KOPT-K1 (cell line): ENCODE results near the gene ENO2.

Source experiments
- H3K27ac ChIP-seq: fragments of 200-600 bp; sonication (generic); 2 replicates; pipeline ENCODE4 v1.5.1; 2016; ENCODE audit warnings: antibody characterized with exemption, mild to moderate bottlenecking, low read depth, low read length; ENCODE audit not compliant: poor library complexity, severe bottlenecking
- H3K36me3 ChIP-seq: fragments of 200-600 bp; sonication (generic); 2 replicates; pipeline ENCODE4 v1.5.1; 2017; ENCODE audit warnings: antibody characterized with exemption, mild to moderate bottlenecking, low read length, moderate library complexity; ENCODE audit not compliant: insufficient read depth
- H3K9me3 ChIP-seq: fragments of 200-600 bp; sonication (generic); 2 replicates; pipeline ENCODE4 v1.5.1; 2017; ENCODE audit warnings: antibody characterized with exemption, low read length, mild to moderate bottlenecking; ENCODE audit not compliant: insufficient read depth, poor library complexity, severe bottlenecking

ENO2 gene

DNA sequence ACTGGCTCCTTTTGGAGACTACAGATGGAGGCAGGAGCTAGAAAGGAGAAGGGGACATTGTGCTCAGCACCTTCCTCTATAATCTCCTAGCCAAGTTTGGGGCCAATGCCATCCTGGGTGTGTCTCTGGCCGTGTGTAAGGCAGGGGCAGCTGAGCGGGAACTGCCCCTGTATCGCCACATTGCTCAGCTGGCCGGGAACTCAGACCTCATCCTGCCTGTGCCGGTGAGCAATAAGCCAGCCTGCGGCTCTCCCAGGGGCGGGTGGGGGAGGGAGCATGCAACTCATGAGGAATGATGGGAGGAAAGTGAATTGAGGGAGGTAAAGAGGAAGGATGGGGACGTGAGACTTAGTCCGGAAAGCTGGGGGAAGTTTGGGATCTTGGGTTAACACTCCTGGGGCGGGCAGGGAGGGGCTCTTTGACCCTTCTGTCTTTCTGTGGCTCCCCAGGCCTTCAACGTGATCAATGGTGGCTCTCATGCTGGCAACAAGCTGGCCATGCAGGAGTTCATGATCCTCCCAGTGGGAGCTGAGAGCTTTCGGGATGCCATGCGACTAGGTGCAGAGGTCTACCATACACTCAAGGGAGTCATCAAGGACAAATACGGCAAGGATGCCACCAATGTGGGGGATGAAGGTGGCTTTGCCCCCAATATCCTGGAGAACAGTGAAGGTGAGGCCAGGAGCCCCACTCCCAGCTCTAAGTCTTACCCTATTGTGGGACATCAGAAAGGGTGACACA, 3.3 kb downstream of the ENO2 start:
- Histone ChIP-seq H3K27ac (no peak overlapping the region), H3K9me3 (no peaks in the 10 kb centered on the region), H3K36me3 (peaks cover 63% of the 10 kb centered on the region)

DNA sequence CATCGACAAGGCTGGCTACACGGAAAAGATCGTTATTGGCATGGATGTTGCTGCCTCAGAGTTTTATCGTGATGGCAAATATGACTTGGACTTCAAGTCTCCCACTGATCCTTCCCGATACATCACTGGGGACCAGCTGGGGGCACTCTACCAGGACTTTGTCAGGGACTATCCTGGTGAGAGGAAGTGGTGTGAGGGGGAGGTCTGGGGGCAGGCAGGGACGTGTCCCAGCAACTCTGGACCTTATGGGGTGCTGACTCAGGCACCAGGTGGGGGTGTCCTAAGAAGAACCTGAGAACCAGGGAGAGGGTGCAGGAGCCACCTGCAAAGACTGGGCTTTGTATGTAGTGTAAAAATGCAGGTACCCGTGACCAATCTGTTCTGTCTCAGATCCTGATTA, 5.2 kb downstream of the ENO2 start:
- Histone ChIP-seq H3K27ac (no peak overlapping the region), H3K36me3 (peaks cover 76% of the 10 kb centered on the region), H3K9me3 (no peaks in the 10 kb centered on the region)

DNA sequence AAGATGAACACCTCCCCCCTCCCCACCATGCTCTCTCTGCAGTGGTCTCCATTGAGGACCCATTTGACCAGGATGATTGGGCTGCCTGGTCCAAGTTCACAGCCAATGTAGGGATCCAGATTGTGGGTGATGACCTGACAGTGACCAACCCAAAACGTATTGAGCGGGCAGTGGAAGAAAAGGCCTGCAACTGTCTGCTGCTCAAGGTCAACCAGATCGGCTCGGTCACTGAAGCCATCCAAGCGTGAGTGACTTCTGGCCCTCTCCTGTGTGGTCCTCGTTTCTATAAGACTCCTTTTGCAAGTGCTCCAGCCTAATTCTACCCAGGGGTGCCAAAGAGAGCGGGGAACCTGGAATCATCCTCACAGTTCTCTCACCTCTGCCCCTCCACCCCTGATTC, 7.2 kb downstream of the ENO2 start:
- no peak overlapping the region for H3K27ac ChIP-seq
- no peaks in the 10 kb centered on the region for H3K9me3 ChIP-seq
- H3K36me3 ChIP-seq, result peaks cover 68% of the 10 kb centered on the region

DNA sequence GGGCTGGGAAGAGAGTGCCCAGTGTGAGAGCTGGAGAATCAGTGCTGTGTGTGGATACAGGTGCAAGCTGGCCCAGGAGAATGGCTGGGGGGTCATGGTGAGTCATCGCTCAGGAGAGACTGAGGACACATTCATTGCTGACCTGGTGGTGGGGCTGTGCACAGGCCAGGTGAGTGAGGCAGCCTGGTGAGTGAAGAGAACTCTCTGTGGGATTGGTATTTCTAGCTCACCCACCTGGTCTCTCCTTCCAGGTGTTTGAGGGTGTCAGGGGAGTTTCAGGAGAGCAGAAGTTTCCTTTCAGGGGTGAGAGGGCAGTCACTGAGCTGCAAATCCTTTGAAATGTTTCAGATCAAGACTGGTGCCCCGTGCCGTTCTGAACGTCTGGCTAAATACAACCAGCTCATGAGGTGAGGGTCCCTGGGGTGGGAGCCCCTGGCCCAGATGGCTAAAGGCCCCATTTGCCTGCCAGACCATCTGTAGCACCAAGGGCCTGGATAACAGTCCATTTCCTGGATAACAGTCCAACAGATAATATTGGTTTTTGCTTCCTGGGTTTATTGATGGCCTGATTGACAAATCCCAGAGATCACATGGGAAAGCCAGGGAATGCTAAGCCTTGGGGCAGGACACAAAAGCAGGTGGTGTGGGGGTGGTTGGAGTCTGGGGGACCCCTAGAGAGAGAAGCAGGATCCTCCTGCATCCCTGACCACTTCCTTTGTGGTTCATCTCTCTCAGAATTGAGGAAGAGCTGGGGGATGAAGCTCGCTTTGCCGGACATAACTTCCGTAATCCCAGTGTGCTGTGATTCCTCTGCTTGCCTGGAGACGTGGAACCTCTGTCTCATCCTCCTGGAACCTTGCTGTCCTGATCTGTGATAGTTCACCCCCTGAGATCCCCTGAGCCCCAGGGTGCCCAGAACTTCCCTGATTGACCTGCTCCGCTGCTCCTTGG, 7.9 kb downstream of the ENO2 start:
- Histone ChIP-seq H3K9me3 (no peaks in the 10 kb centered on the region), H3K27ac (no peak overlapping the region), H3K36me3 (peaks cover 61% of the 10 kb centered on the region)

DNA sequence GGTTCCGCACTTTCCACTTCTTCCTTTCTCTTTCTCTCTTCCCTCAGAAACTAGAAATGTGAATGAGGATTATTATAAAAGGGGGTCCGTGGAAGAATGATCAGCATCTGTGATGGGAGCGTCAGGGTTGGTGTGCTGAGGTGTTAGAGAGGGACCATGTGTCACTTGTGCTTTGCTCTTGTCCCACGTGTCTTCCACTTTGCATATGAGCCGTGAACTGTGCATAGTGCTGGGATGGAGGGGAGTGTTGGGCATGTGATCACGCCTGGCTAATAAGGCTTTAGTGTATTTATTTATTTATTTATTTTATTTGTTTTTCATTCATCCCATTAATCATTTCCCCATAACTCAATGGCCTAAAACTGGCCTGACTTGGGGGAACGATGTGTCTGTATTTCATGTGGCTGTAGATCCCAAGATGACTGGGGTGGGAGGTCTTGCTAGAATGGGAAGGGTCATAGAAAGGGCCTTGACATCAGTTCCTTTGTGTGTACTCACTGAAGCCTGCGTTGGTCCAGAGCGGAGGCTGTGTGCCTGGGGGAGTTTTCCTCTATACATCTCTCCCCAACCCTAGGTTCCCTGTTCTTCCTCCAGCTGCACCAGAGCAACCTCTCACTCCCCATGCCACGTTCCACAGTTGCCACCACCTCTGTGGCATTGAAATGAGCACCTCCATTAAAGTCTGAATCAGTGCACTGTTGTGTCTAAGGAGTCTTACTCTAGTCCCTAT, 8.8 kb downstream of the ENO2 start:
- H3K9me3 ChIP-seq, result no peaks in the 10 kb centered on the region
- H3K27ac ChIP-seq, result no peak overlapping the region
- H3K36me3 ChIP-seq, result peaks cover 52% of the 10 kb centered on the region

DNA sequence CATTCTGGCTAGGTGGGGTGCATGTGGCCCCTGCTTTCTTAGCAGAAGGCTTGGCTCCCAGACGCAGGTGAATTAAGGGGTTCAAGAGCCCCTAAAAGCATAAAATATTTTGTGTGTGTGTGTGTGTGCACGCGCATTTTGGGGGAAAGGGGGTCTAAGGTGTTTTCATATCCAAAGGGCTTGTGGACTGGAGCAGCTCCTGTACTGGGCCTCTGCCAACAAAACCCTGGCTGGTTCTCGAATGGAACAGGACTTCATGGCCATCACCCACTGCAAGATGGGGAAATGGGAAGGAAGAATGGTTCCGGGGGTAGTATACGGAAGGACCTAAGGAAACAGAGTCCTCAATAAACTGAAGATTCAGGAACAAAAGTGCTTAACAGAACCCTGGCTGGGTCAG, 9.5 kb downstream of the ENO2 start:
- Histone ChIP-seq H3K36me3 (peaks cover 48% of the 10 kb centered on the region), H3K27ac (no peak overlapping the region), H3K9me3 (no peaks in the 10 kb centered on the region)

DNA sequence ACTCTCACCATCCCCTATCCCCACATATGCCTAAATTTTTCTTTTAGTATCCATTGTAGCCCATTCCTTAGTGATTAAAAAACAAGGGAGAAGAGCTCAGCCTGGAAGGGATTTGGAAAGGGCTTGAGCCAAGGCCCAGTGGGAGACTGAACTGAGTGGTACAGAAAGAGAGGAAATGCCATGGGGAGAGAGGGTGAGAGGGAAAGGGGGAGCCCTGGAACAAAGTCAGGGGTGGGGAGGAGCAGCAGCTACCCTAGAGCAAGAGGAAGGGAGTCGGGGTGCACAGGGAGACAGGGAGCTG, 10.8 kb downstream of the ENO2 start:
- Histone ChIP-seq H3K27ac (no peak overlapping the region), H3K9me3 (no peaks in the 10 kb centered on the region), H3K36me3 (peaks cover 34% of the 10 kb centered on the region)

DNA sequence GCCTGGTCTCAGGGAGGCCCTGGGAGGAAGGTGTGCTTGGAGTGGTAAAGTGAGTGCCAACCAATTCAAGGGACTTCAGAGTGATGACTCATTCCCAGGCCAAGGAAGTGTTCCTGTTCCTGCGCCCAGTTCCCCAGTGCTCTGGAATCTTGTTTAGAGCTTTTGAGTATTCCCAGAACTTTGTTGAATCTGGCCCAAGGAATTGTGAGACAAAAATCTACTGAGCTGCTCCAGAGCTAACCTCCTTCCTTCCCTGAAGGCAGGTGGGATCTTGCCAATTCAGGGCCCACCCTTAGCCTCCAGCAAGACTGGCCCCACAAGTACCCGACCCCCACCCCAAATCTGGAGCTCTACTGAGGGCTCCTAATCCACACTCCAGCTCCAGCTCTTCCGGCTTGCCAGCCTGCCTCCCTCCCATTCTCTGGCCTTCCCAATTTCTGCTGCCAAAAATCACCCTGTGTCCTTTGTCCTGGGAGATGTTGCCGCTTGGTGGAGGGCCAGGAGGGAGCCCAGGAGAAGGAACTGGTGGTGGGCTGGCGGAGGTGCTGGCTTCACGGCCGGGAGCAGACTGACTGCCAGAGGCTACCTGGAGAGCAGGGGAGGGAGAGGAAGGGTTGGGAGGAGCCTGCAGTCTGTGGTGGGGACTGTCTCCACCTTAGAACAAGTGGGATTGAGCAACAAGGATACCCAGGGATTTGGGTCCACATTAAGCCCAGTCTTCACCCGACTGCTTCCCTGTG, 11.3 kb downstream of the ENO2 start:
- Histone ChIP-seq H3K36me3 (peaks cover 33% of the 10 kb centered on the region), H3K9me3 (no peaks in the 10 kb centered on the region), H3K27ac (no peak overlapping the region)

DNA sequence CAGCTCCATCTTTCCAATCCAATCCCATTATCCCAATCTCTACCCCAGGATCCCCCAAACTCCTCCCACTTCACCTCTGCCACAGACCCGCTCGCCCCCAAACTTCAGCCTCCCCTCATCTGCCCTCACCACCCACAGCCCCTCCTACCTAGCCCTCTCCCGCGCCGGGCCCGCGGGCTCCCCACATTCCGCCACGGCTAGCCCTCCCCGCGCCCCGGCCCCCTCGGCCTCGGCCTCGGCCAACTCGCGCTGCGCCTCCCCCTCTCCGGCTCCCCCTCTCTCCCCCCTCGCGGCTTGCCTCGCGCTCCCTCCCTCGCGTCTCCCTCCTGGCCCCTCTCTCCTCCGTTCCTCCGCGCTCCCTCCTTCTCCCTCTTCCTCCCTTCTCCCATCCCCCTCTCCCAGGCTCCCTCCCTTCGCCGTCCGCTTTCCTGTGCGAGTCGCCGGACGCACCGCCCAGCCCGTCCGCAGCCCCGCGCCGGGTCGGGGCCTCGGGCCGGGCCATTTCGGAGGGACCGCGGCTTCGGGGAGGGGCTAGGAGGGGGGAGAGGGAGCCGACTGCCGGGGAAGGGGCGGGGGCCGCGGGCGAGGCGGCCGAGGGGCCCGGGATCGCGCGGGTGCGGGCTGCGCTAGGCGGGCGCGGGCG, 13.1 kb downstream of the ENO2 start, which contains the start of gene ATN1:
Gene ATN1, plus strand, starts transcription at position 581 of the 643 bp plus-strand sequence. CDS start 6,043 bp downstream, outside the sequence.
- Histone ChIP-seq H3K36me3 (peaks cover 15% of the 10 kb centered on the region), H3K9me3 (no peaks in the 10 kb centered on the region), H3K27ac (peak within 1 kb of the TSS; percentile 78)

DNA sequence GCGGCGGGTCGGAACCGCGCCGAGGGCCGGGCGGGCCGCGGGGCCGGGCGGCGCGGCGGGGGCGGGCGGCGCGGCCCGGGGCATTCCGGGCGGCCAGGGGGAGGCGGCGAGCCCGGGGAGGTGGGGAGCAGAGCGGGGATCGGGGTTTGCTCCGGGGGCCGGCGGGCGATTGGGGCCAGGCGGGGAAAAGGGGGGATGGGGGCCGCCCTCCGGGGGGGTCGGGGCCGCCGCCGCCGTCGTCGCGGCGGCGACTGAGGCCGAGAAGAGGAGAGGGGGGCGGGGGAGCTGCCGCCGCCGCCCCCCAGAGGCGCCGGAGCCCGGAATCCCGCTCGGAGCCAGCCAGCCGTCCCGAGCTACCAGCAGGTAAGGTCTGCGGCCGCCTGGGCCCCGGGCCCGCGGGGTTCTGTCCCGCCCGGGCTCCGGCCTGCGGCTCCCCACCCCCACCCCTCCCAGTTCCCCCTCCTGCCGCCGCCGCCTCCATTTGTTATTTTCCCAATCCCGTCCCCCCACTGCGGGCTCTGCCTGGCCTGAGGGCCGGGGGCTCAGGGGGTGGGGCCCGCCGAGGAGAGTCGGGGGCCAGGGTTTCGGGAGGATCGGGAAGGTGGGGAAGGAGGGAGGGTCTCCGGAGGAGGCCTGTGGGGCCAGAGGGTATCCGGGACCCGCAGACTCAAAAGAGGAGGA, 13.8 kb downstream of the ENO2 start:
- no peaks in the 10 kb centered on the region for H3K9me3 ChIP-seq
- peak overlapping the region; percentile 49 for H3K27ac ChIP-seq
- H3K36me3 ChIP-seq, result peaks cover 8% of the 10 kb centered on the region; the same call in 1 of the 2 replicates

DNA sequence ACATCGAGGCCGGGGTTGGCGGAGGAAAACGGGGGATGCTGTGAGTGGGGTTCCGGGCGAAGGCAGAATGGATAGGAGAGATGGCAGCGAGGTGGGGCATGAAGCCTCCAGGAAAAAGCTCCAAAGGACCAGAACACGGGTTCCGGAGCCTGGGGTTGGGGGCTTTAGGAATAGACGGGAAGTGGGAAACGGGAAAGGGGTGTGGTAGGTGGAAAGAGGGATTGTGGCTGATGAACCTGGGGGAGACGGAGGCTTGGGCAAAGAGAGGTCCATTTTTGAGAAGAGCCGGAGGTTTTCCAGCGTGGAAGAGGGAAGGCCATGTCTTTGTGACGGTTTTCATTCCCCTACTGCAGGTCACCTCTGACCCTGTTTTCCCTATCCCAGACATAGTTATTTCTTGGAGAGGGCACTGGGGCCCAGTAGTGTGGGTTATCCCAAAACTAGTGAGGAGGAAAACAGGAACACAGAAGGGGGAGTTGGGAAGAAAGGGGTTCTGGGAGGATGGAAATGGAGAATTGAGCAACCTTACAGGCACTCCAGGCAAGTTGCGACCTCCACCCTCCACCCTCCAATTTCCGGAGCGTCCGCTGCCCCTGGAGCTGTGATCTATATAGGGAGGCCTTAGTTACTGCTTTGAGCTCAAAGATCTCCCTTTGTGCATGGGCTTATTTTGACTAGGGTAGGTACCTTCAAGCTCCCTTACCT, 14.5 kb downstream of the ENO2 start:
- Histone ChIP-seq H3K27ac (peak overlapping the region; percentile 49), H3K9me3 (no peaks in the 10 kb centered on the region), H3K36me3 (peaks cover 6% of the 10 kb centered on the region)

DNA sequence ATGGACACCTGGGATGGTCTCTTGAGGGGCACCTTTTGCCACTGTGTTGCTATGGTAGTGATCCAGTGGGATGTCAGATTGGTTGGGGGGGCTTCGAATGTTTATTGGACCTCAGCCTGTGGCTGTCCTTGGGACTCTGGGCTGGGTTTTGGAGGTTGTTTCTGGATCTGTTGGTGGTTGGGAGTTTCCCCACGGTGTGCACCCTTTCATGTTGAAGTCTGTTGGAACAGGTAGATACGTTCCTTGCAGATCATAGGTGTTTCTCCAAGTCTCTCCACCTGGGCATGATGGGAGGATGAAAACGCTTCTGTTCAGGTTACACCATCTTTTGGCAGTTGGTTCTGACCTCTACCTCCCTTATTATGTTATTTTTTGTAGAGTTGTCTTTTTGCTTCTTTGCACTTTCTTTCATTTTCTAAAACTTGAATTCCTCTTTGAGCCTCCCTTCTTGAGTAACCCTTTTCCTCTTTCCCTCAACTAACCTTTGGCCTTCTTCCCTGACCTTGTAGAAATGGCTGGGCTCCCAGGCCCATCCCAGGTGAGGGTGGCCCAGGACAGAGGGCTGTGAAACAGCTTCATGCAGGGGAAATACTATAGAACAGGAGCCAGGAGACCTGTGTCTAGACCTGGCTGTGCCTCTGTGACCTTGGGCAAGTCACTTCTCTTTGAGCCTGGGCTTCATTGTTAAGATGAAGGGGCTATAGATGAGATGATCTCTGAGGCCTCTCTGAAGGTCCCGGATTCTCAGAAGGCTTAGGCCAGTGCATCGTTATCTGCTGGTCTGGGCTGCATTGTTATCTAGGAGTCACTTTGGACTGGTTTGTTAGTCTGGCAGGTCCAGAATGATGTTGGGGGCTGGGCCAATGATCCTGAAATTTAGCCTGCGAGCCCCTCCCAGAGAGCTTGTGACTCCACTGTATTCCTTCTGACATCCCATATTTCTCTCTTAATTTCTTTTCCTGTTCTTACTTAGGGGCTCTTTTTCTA, 15.4 kb downstream of the ENO2 start:
- Histone ChIP-seq H3K9me3 (no peaks in the 10 kb centered on the region), H3K36me3 (peaks cover 13% of the 10 kb centered on the region), H3K27ac (peak overlapping the region; percentile 49)
